ENCODE measurements around the gene EDIL3.

Gene EDIL3

DNA sequence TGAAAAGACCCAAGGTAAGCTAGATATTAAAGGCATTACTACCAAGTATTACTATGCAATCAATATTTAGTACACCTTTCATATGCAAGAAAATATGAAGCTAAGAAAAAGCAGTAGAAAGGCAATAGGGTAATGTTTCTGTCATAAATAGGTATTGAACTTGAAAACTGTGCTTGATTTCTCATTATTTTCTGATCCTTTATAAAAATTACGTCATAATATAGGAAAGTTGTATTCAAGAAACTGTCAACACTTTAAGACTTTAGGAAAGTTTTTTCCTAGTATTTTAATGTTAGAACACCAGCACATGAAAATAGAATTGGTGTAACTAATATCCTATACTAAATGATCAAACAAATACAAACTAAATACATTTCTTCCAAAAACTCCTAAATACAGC, 133.2 kb downstream of the EDIL3 start:
- TF ChIP-seq POLR2AphosphoS5 (IDR thresholded peaks at IDR 0.05; ENCODE audit: low read depth, low read length) (no peak), TAF1 (IDR thresholded peaks at IDR 0.05; ENCODE audit: borderline replicate concordance, insufficient read depth, low read length) (no peak), SIN3A (IDR thresholded peaks at IDR 0.05; ENCODE audit: borderline replicate concordance, insufficient read depth, low read length) (no peak), FOXP2 (optimal IDR thresholded peaks at IDR 0.05; ENCODE audit: borderline replicate concordance, extremely low read depth, extremely low read length, insufficient read depth) (no peak), REST (IDR thresholded peaks at IDR 0.05; ENCODE audit: insufficient read depth in 1 of 2, low read depth in 2 of 2, low read length in 2 of 2) (no peak)

DNA sequence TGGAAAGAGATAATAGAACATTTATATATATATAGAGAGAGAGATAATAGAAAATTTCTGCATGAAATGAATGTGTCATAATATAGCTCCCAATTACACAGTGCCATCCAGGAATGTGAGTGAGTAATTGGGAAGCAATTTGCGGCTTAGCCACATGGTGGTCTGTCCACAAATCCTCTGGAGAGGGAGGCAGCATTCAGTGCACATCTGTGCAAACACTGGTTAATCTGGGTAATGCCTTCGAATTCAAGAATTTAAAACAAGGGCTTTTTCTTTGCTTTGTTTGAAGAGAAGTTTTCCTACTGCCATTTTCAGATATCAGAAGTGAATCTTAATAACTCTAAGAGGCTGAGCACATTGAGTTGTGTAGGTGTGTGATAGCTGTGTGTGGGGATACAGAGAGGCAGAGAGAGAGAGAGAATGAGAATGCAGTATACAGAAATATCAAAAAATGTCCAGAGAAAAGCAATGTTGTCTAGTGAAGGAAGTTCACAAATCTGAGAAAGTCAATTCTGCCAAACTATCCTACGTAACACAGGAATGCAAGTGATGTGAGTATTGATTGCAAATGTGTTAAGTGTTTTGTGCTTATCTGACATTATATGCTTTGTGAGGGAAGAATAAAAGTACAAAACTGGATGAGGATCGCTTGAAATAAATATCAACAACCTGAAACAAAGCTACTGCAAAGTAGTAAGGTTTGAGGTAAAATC, 134.6 kb downstream of the EDIL3 start:
- TF ChIP-seq TAF1 (IDR thresholded peaks at IDR 0.05; ENCODE audit: borderline replicate concordance, insufficient read depth, low read length), result no peak

- no peak for TF ChIP-seq REST (IDR thresholded peaks at IDR 0.05; ENCODE audit: insufficient read depth in 1 of 2, low read depth in 2 of 2, low read length in 2 of 2)
- TF ChIP-seq SIN3A (IDR thresholded peaks at IDR 0.05; ENCODE audit: borderline replicate concordance, insufficient read depth, low read length), result no peak
- no peak for TF ChIP-seq POLR2AphosphoS5 (IDR thresholded peaks at IDR 0.05; ENCODE audit: low read depth, low read length)
- no peak for TF ChIP-seq FOXP2 (optimal IDR thresholded peaks at IDR 0.05; ENCODE audit: borderline replicate concordance, extremely low read depth, extremely low read length, insufficient read depth)
- TF ChIP-seq TAF1 (IDR thresholded peaks at IDR 0.05; ENCODE audit: borderline replicate concordance, insufficient read depth, low read length), result no peak
These were observed 136.7 kb downstream of the EDIL3 start for GRCh38 chr5:84248013-84248412.

DNA sequence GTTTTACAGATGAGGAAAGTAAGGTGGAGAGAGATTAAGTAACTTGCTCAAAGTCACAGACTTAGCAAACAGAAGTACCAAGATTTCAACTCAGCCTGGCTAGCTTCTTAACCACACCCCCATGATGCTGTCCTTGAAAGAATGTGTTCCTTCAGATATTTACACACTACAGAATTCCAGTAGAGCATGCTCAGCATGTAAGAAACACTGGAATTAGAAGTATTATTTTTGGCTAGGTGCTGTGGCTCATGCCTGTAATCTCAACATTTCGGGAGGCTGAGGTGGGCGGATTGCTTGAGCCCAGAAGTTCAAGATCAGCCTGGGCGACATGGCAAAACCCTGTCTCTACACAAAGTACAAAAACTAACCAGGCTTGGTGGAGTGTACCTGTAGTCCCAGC, 142.4 kb downstream of the EDIL3 start:
- TF ChIP-seq FOXP2 (optimal IDR thresholded peaks at IDR 0.05; ENCODE audit: borderline replicate concordance, extremely low read depth, extremely low read length, insufficient read depth) (no peak), REST (IDR thresholded peaks at IDR 0.05; ENCODE audit: insufficient read depth in 1 of 2, low read depth in 2 of 2, low read length in 2 of 2) (no peak), SIN3A (IDR thresholded peaks at IDR 0.05; ENCODE audit: borderline replicate concordance, insufficient read depth, low read length) (no peak), TAF1 (IDR thresholded peaks at IDR 0.05; ENCODE audit: borderline replicate concordance, insufficient read depth, low read length) (no peak), POLR2AphosphoS5 (IDR thresholded peaks at IDR 0.05; ENCODE audit: low read depth, low read length) (no peak)

DNA sequence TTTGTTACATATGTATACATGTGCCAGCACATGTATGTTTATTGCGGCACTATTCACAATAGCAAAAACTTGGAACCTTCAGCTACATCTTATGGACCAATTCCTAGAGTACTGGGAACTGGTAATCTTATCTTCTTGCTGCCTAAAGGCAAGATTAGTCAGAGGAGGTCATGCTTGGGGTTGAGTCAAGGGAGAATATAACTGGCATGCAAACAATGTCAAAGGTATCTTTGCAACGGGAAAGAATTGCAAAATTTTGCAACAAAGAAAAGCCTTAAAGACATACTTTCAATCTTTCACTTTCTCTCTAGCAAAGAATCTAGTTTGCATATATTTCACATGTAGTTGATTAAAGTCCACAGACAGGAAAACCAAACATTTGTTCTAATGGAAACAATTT, 145.2 kb downstream of the EDIL3 start:
- no peak for TF ChIP-seq REST (IDR thresholded peaks at IDR 0.05; ENCODE audit: insufficient read depth in 1 of 2, low read depth in 2 of 2, low read length in 2 of 2)
- no peak for TF ChIP-seq TAF1 (IDR thresholded peaks at IDR 0.05; ENCODE audit: borderline replicate concordance, insufficient read depth, low read length)
- no peak for TF ChIP-seq SIN3A (IDR thresholded peaks at IDR 0.05; ENCODE audit: borderline replicate concordance, insufficient read depth, low read length)
- TF ChIP-seq POLR2AphosphoS5 (IDR thresholded peaks at IDR 0.05; ENCODE audit: low read depth, low read length), result no peak
- TF ChIP-seq FOXP2 (optimal IDR thresholded peaks at IDR 0.05; ENCODE audit: borderline replicate concordance, extremely low read depth, extremely low read length, insufficient read depth), result no peak

Measured in PFSK-1 (cell line).